K562 (cell line): Measurements from ENCODE around the gene ORMDL2. TPM values are rescaled to one million over a fixed set of nuclear protein-coding genes. Genes with fewer than 3 reads are reported as not detected.

Experiments used
- ARID1B ChIP-seq: fragments of 450-650 bp; IDR thresholded peaks from 2 replicates; pipeline ENCODE4 v1.6.1; 2016; ENCODE audit warnings: antibody characterized with exemption, mild to moderate bottlenecking, inconsistent platforms
- BCL6 ChIP-seq: fragments of 250-450 bp; sonication (Bioruptor Pico); IDR thresholded peaks from 2 replicates; pipeline ENCODE4 v1.4.0; 2020
- BRF1 ChIP-seq: IDR thresholded peaks from 3 replicates; pipeline ENCODE4 v1.6.1; 2011; ENCODE audit warnings: borderline replicate concordance, mild to moderate bottlenecking; ENCODE audit not compliant: insufficient read length; ENCODE audit errors: extremely low read depth
- CBX1 ChIP-seq: sonication (generic); IDR thresholded peaks from 2 replicates; pipeline ENCODE4 v1.6.1; 2016; ENCODE audit warnings: antibody characterized with exemption, low read depth, mild to moderate bottlenecking
- CBX8 ChIP-seq: fragments of 200-600 bp; sonication (generic); IDR thresholded peaks from 2 replicates; pipeline ENCODE4 v1.6.1; 2012; ENCODE audit warnings: borderline replicate concordance, mixed run types, low read depth, mild to moderate bottlenecking, moderate library complexity, mixed read lengths, low read length, control low read depth, inconsistent platforms; ENCODE audit not compliant: poor library complexity, severe bottlenecking; ENCODE audit errors: extremely low read depth
- E2F3 ChIP-seq: fragments of 250-450 bp; sonication (Bioruptor Pico); IDR thresholded peaks from 2 replicates; pipeline ENCODE4 v1.4.0; 2020; ENCODE audit warnings: mild to moderate bottlenecking
- E2F4 ChIP-seq: sonication (generic); formaldehyde crosslinking; IDR thresholded peaks from 2 replicates; pipeline ENCODE4 v1.8.0; 2022; ENCODE audit warnings: mild to moderate bottlenecking, low read depth, missing genetic modification reagents
- ELF1 ChIP-seq: fragments of 200-800 bp; sonication (Bioruptor generic); IDR thresholded peaks from 2 replicates; pipeline ENCODE4 v1.6.1; 2016; ENCODE audit warnings: missing genetic modification characterization, missing compliant biosample characterization
- EP400 ChIP-seq: fragments of 450-650 bp; IDR thresholded peaks from 2 replicates; pipeline ENCODE4 v1.6.1; 2017; ENCODE audit warnings: antibody characterized with exemption, mild to moderate bottlenecking, moderate library complexity
- NFXL1 ChIP-seq: fragments of 450-650 bp; formaldehyde crosslinking; IDR thresholded peaks from 2 replicates; pipeline ENCODE4 v1.4.0; 2021; ENCODE audit warnings: mild to moderate bottlenecking
- ZBTB33 ChIP-seq: sonication (generic); formaldehyde crosslinking; IDR thresholded peaks from 2 replicates; pipeline ENCODE4 v1.8.1; 2023; ENCODE audit warnings: mild to moderate bottlenecking, missing genetic modification reagents
- ZBTB43 ChIP-seq: sonication (generic); formaldehyde crosslinking; IDR thresholded peaks from 2 replicates; pipeline ENCODE4 v1.8.0; 2023; ENCODE audit warnings: mild to moderate bottlenecking, missing genetic modification reagents
- ZFP36 ChIP-seq: fragments of 150-350 bp; IDR thresholded peaks from 2 replicates; pipeline ENCODE4 v1.6.1; 2018; ENCODE audit warnings: low read length, low read depth; ENCODE audit not compliant: partially characterized antibody
- ZNF318 ChIP-seq, 2 experiments: fragments of 450-650 bp; IDR thresholded peaks; 2 replicates each; pipeline ENCODE4 v1.6.1; 2016; ENCODE audit warnings: mild to moderate bottlenecking in 2 of 2, borderline replicate concordance in 1 of 2, low read depth in 1 of 2, moderate library complexity in 1 of 2
- polyA plus RNA-seq, 8 experiments: library from polyadenylated mRNA; depleted of rRNA in 4 of 8; stranded (reverse) in 5 of 8; unstranded in 3 of 8; fragments of >200 nt; fragmentation: Nextera tagmentation in 2 of 8; fragmentation: Illumina TruSeq in 1 of 8; extraction: Ambion mirVana in 2 of 8; extraction: Trizol in 1 of 8; gene quantifications; 2 replicates each; pipeline versions ENCODE4 v1.2.1 to v1.2.3, GENCODE V29; 2011 to 2014; ENCODE audit warnings: inconsistent platforms in 1 of 8, missing spikeins in 1 of 8
- total RNA-seq, 7 experiments: library from RNA; depleted of rRNA in 6 of 7; stranded (reverse); fragments of >200 nt in 6 of 7; fragmentation: Illumina TruSeq in 2 of 7; extraction: Trizol in 2 of 7; gene quantifications; 2 replicates each; pipeline versions ENCODE4 v1.2.1 to v1.2.3, GENCODE V29; 2011 to 2021; ENCODE audit warnings: low replicate concordance in 1 of 7

The ORMDL2 gene
- total and polyA plus RNA-seq, 9 of the 15 experiments (the other 6 are each of a cell fraction or from before 2014, with no cell fraction given): 9.9 to 113 (median 34.4) TPM

- TF ChIP-seq ZNF318 (IDR thresholded peaks at IDR 0.05; ENCODE audit: borderline replicate concordance in 1 of 2, low read depth in 1 of 2) (peak in 1 of 2 experiments; percentile 21; a peak in 1 of 4 replicates), BRF1 (no peak), CBX8 (no peak), ZBTB43 (CRISPR knock-in tag) (no peak), BCL6 (no peak), CBX1 (no peak), NFXL1 (CRISPR knock-in tag) (no peak), E2F3 (CRISPR knock-in tag) (peak; percentile 48; the same call in 1 of the 2 replicates), ZFP36 (no peak), E2F4 (CRISPR knock-in tag) (peak; percentile 92), EP400 (peak; percentile 90), ELF1 (tag) (peak; percentile 76), ZBTB33 (CRISPR knock-in tag) (no peak), ARID1B (peak; percentile 48)
Observed at GRCh38 chr12:55817345-55818139, at the start of gene ORMDL2, which contains the start of gene SARNP (continued).
